CD4-positive, alpha-beta T cell (primary cell): Measurements from ENCODE around the gene DNAJC7. TPM values are rescaled to one million over a fixed set of nuclear protein-coding genes. Genes with fewer than 3 reads are reported as not detected.

Experiments
- ATAC-seq: fragments of 200-7000 bp; cut with Tn5 transposase; one replicate; pipeline ENCODE4 v1.10.0; 2022; ENCODE audit warnings: mild to moderate bottlenecking; ENCODE audit not compliant: poor library complexity
- CTCF ChIA-PET: fragments of 350-600 bp; sonication (Branson Sonifier 250); formaldehyde crosslinking; loops from one replicate; lab custom pipeline; 2021; ENCODE audit warnings: antibody characterized with exemption, inconsistent platforms; lab: Charles Lee
- POLR2A ChIA-PET: fragments of 350-600 bp; sonication (Branson Sonifier 250); formaldehyde crosslinking; loops from one replicate; lab custom pipeline; 2021; ENCODE audit warnings: antibody characterized with exemption, inconsistent platforms; lab: Charles Lee
- DNase-seq, 14 experiments: peaks; one replicate each; pipeline ENCODE4 v3.0.0-alpha.2; 2013 to 2020; ENCODE audit warnings: mixed read lengths in 2 of 14
- H3K27ac ChIP-seq, 2 donors: one replicate each; pipeline versions ENCODE4 v1.5.1 to v1.7.0; 2013; ENCODE audit warnings: low read length in 2 of 2, low read depth in 1 of 2, mild to moderate bottlenecking in 1 of 2
- H3K27me3 ChIP-seq, 2 experiments: 1 replicate in 1 of 2; 2 replicates in 1 of 2; pipeline versions ENCODE4 v1.6.1 to v1.7.0; 2013; ENCODE audit warnings: low read length in 2 of 2, control low read depth in 1 of 2, mild to moderate bottlenecking in 1 of 2, moderate library complexity in 1 of 2; ENCODE audit not compliant: insufficient read depth in 2 of 2, control insufficient read depth in 1 of 2
- H3K36me3 ChIP-seq: one replicate; pipeline ENCODE4 v1.6.1; 2013; ENCODE audit warnings: low read length, control low read depth; ENCODE audit not compliant: insufficient read depth
- H3K4me1 ChIP-seq: one replicate; pipeline ENCODE4 v1.6.1; 2013; ENCODE audit warnings: low read length, control low read depth; ENCODE audit not compliant: insufficient read depth
- H3K4me3 ChIP-seq: one replicate; pipeline ENCODE4 v1.5.1; 2013; ENCODE audit warnings: mild to moderate bottlenecking, low read length, moderate library complexity
- H3K9me3 ChIP-seq, 2 experiments: 1 replicate in 1 of 2; 2 replicates in 1 of 2; pipeline versions ENCODE4 v1.6.1 to v1.7.0; 2013; ENCODE audit warnings: low read length in 2 of 2, mild to moderate bottlenecking in 2 of 2, control low read depth in 1 of 2, moderate library complexity in 1 of 2; ENCODE audit not compliant: control insufficient read depth in 1 of 2, insufficient read depth in 1 of 2
- H3K27ac Mint-ChIP-seq: one replicate; pipeline ENCODE4 v1.8.0; 2020; ENCODE audit warnings: mixed read lengths
- H3K27me3 Mint-ChIP-seq: one replicate; pipeline ENCODE4 v1.8.0; 2021; ENCODE audit warnings: mixed read lengths
- H3K36me3 Mint-ChIP-seq: one replicate; pipeline ENCODE4 v1.8.0; 2021; ENCODE audit warnings: low read depth, mixed read lengths
- H3K4me1 Mint-ChIP-seq: one replicate; pipeline ENCODE4 v1.8.0; 2021; ENCODE audit warnings: low read depth, mixed read lengths
- H3K4me3 Mint-ChIP-seq: one replicate; pipeline ENCODE4 v1.8.0; 2020; ENCODE audit warnings: mild to moderate bottlenecking, mixed read lengths
- H3K9me3 Mint-ChIP-seq: one replicate; pipeline ENCODE4 v1.8.0; 2020; ENCODE audit warnings: mixed read lengths
- intact Hi-C, 2 experiments: fragments of 100-400 bp; cut with DNase I in 1 of 2; cut with micrococcal nuclease in 1 of 2; formaldehyde crosslinking; loops; one replicate each; pipeline versions ENCODE4 v1.15.1 to v1.9.0; 2023 to 2025; cut with DNase I, micrococcal nuclease
- total RNA-seq, 174 experiments: library from RNA in 2 of 174; stranded (reverse) in 2 of 174; gene quantifications; one replicate each; pipeline ENCODE4 v1.2.3 and lab custom pipeline; 2021 to 2026
- TF ChIP-seq, protein P1 (sequence below): fragments of 200-600 bp; IDR thresholded peaks from one replicate; pipeline ENCODE4 v1.8.0; 2022; ENCODE audit warnings: antibody characterized with exemption, mild to moderate bottlenecking

DNAJC7 gene
- total RNA-seq, 2 experiments from 2014 or later, result 117 to 140 TPM

DNA sequence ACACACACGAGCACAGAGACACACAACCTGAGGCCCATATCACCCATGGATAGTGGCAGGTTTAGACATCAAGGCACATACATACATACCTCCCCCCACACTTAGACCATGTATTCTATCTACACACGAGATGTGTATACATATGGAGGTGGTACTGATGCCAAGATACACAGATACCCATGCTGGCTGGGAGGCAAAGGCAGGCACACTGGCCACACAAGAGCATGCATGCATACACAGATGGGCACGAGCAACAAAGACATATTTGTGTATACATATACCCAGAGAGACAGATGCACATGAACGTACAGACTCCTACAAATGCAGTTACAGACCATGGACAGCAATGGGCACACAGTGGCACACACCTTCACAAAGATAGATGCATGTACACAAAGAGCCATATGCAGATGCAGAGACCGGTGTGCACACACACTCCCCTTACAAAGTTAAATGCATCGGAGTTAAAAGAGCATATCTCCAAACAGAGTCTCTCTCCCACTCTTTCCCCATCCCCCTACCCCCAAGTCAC lies 35.2 kb upstream of the DNAJC7 start:
- no peak for ATAC-seq
- CTCF ChIA-PET, result no interaction called here

DNA sequence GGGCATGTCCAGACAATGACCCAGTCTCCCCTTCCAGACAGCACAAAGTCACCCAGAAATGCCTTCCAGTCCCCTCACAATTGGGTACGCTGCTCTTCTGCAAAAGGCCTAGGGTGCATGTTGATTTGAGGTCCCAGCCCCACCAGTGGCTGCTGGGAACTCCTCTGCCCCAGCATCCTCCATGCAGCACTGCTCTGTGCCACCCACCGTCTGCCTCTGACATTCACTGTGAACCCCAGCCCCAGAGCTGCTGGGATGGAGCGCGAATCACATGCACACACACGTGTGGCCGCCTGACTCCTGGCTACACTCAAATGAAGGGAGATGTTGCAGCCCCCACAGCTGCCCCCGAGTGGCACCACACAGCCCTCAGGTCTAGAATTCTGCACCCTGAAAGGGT lies 34.4 kb upstream of the DNAJC7 start:
- no peak overlapping the region for H3K27ac Mint-ChIP-seq
- intact Hi-C loops, result no loop called here

More for the DNA sequence above, 35.2 kb upstream of the DNAJC7 start:
- H3K27me3 Mint-ChIP-seq, result peaks cover 46% of the 10 kb centered on the region
- Histone ChIP-seq H3K9me3 (no peaks in the 10 kb centered on the region), H3K36me3 (no peaks in the 10 kb centered on the region), H3K4me1 (peaks cover 15% of the 10 kb centered on the region), H3K4me3 (no peak overlapping the region), H3K27me3 (peaks cover 13 to 16% of the 10 kb centered on the region in 2 experiments), H3K27ac (no peak overlapping the region)
- H3K4me1 Mint-ChIP-seq, result peaks cover 17% of the 10 kb centered on the region
- peak overlapping the region; percentile 16 for H3K4me3 Mint-ChIP-seq
- TF ChIP-seq, protein P1, sequence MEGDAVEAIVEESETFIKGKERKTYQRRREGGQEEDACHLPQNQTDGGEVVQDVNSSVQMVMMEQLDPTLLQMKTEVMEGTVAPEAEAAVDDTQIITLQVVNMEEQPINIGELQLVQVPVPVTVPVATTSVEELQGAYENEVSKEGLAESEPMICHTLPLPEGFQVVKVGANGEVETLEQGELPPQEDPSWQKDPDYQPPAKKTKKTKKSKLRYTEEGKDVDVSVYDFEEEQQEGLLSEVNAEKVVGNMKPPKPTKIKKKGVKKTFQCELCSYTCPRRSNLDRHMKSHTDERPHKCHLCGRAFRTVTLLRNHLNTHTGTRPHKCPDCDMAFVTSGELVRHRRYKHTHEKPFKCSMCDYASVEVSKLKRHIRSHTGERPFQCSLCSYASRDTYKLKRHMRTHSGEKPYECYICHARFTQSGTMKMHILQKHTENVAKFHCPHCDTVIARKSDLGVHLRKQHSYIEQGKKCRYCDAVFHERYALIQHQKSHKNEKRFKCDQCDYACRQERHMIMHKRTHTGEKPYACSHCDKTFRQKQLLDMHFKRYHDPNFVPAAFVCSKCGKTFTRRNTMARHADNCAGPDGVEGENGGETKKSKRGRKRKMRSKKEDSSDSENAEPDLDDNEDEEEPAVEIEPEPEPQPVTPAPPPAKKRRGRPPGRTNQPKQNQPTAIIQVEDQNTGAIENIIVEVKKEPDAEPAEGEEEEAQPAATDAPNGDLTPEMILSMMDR, result no peak
- no peaks in the 10 kb centered on the region for H3K36me3 Mint-ChIP-seq
- no peak for DNase-seq
- POLR2A ChIA-PET, result no interaction called here
- no peaks in the 10 kb centered on the region for H3K9me3 Mint-ChIP-seq
- no peak overlapping the region for H3K27ac Mint-ChIP-seq
- intact Hi-C loops, result no loop called here

GRCh38 chr17:42051013-42051400 lies 33.8 kb upstream of the DNAJC7 start:
- no peak for ATAC-seq
- Mint-ChIP-seq H3K4me1 (peaks cover 17% of the 10 kb centered on the region), H3K27me3 (peaks cover 43% of the 10 kb centered on the region)

More for the DNA sequence above, 34.4 kb upstream of the DNAJC7 start:
- Histone ChIP-seq H3K4me1 (peaks cover 15% of the 10 kb centered on the region), H3K36me3 (no peaks in the 10 kb centered on the region), H3K9me3 (no peaks in the 10 kb centered on the region), H3K27me3 (peaks cover 9 to 16% of the 10 kb centered on the region in 2 experiments), H3K27ac (no peak overlapping the region), H3K4me3 (no peak overlapping the region)
- ChIA-PET POLR2A (interaction anchor here (1.2 kb wide), 1 partner anchor 85 kb away, joined by 3 read pairs; the partner anchor contains the start of gene CNP), CTCF (no interaction called here)
- ATAC-seq (no peak), DNase-seq (no peak)
- Mint-ChIP-seq H3K4me3 (peak overlapping the region; percentile 45), H3K36me3 (no peaks in the 10 kb centered on the region), H3K4me1 (peaks cover 17% of the 10 kb centered on the region), H3K27me3 (peaks cover 46% of the 10 kb centered on the region), H3K9me3 (no peaks in the 10 kb centered on the region)
- TF ChIP-seq, protein P1, result no peak

More at GRCh38 chr17:42051013-42051400, 33.8 kb upstream of the DNAJC7 start:
- Histone ChIP-seq H3K4me3 (peak overlapping the region; percentile 54), H3K9me3 (no peaks in the 10 kb centered on the region), H3K27ac (no peak overlapping the region), H3K27me3 (peaks cover 9 to 16% of the 10 kb centered on the region in 2 experiments), H3K36me3 (no peaks in the 10 kb centered on the region), H3K4me1 (peaks cover 15% of the 10 kb centered on the region)
- H3K27ac Mint-ChIP-seq, result no peak overlapping the region
- H3K4me3 Mint-ChIP-seq, result peak overlapping the region; percentile 78
- TF ChIP-seq, protein P1, result no peak
- ChIA-PET POLR2A (interaction anchor here (1.2 kb wide), 1 partner anchor 84 kb away, joined by 3 read pairs; the partner anchor contains the start of gene CNP), CTCF (no interaction called here)
- no peaks in the 10 kb centered on the region for H3K36me3 Mint-ChIP-seq
- H3K9me3 Mint-ChIP-seq, result no peaks in the 10 kb centered on the region
- DNase-seq, result no peak
- intact Hi-C loops, result no loop called here
